ENCODE results near the gene HSD17B11. TPM values are rescaled to one million over a fixed set of nuclear protein-coding genes. Genes with fewer than 3 reads are reported as not detected.

HSD17B11 gene
- total RNA-seq, 4 donors from 2014 or later, result 4.2 to 41.8 (median 13.7) TPM

DNA sequence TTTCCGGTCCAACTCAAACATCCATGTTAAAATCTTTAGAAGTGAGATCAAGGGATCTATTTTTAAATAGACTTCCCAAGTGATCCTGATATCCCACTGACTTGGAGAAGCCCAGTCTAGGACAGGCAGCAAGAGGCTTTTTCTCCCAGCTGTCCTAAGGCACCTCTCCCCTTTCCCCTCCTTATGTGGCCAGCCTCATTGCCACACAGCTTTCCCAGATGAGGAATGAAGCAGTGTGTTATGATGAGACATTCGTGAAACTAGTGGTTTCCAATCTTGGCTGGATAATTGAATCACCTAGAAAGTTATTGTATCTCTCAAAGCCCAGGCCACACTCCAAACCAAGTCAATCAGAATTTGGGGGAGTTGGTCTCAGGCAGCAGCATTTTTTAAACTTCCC is 51.5 kb downstream of the HSD17B11 start:
- DNase-seq, result no peak
- WGBS, 2 donors, result 68 to 69% methylated on average over 2 of the region's 2 CpGs
- H3K36me3 ChIP-seq, result peaks cover 0 to 59% (median 4%) of the 10 kb centered on the region in 3 donors
- H3K4me3 ChIP-seq, result no peak overlapping the region
- intact Hi-C loops (cut with DNase I), result no loop called here
- H3K9me3 ChIP-seq, result peaks cover 0 to 2% (median 0%) of the 10 kb centered on the region in 3 donors
- H3K4me1 ChIP-seq, result peaks cover 0 to 45% (median 0%) of the 10 kb centered on the region in 3 donors
- no peaks in the 10 kb centered on the region for H3K27me3 ChIP-seq
- H3K27ac ChIP-seq, result peak overlapping the region in 1 of 4 donors; percentile 2
- no peak for TF ChIP-seq POLR2A (IDR thresholded peaks at IDR 0.05)
- TF ChIP-seq, protein P1, sequence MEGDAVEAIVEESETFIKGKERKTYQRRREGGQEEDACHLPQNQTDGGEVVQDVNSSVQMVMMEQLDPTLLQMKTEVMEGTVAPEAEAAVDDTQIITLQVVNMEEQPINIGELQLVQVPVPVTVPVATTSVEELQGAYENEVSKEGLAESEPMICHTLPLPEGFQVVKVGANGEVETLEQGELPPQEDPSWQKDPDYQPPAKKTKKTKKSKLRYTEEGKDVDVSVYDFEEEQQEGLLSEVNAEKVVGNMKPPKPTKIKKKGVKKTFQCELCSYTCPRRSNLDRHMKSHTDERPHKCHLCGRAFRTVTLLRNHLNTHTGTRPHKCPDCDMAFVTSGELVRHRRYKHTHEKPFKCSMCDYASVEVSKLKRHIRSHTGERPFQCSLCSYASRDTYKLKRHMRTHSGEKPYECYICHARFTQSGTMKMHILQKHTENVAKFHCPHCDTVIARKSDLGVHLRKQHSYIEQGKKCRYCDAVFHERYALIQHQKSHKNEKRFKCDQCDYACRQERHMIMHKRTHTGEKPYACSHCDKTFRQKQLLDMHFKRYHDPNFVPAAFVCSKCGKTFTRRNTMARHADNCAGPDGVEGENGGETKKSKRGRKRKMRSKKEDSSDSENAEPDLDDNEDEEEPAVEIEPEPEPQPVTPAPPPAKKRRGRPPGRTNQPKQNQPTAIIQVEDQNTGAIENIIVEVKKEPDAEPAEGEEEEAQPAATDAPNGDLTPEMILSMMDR (IDR thresholded peaks at IDR 0.05), result no peak

DNA sequence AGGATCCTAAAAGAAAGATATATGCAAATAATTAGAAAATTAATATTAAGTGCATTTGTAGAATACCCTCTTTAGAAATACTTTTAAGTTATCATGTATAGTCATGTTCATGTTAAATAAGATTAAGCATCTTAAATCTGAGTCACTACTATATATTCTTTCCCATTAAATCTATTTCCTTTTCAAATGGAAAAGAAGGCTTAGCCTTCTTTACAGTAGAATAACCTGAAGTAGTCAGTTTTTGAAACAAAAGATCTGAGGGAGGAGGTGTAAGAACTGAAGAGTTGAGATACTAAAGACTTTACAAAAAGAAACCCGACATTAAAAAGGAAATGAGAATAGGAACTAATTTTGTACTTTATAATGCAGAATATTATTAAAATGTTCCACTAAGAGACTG is 53.6 kb downstream of the HSD17B11 start:
- WGBS, 2 donors, result 32 to 44% methylated on average over 1 of the region's 1 CpG
- peaks cover 0 to 73% (median 4%) of the 10 kb centered on the region in 3 donors for H3K36me3 ChIP-seq

DNA sequence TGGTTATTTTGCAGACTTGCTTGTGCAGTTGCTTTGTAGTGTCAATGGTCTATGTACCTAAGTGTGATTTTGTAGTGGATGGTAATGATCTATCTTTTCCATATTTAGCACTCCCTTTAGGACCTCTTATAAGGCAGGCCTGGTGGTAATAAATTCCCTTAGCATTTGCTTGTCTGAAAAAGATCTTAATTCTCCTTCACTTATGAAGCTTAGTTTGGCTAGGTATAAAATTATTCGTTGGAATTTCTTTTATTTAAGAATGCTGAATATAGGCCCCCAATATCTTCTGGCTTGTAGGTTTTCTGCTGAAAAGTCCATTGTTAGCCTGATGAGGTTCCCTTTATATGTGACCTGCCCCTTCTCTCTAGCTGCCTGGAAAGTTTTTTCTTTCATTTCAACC is 57.7 kb downstream of the HSD17B11 start:
- H3K27ac ChIP-seq, result no peak overlapping the region
- DNase-seq, result no peak
- 65 to 89% methylated on average over 1 of the region's 1 CpG for WGBS, 2 donors
- intact Hi-C loops (cut with DNase I), result no loop called here
- no peak overlapping the region for H3K4me3 ChIP-seq
- H3K27me3 ChIP-seq, result no peaks in the 10 kb centered on the region
- H3K36me3 ChIP-seq, result peaks cover 0 to 38% (median 0%) of the 10 kb centered on the region in 3 donors
- TF ChIP-seq, protein P1 (IDR thresholded peaks at IDR 0.05), result no peak
- TF ChIP-seq POLR2A (IDR thresholded peaks at IDR 0.05), result no peak
- H3K9me3 ChIP-seq, result peaks cover 0 to 20% (median 15%) of the 10 kb centered on the region in 3 donors
- peaks cover 0 to 16% (median 0%) of the 10 kb centered on the region in 3 donors for H3K4me1 ChIP-seq

More for the DNA sequence above, 53.6 kb downstream of the HSD17B11 start:
- TF ChIP-seq, protein P1 (IDR thresholded peaks at IDR 0.05), result no peak
- no peak for TF ChIP-seq POLR2A (IDR thresholded peaks at IDR 0.05)
- peak overlapping the region in 2 of 4 donors; percentile 29 to 47 for H3K27ac ChIP-seq
- H3K4me3 ChIP-seq, result no peak overlapping the region
- DNase-seq, result no peak
- no peaks in the 10 kb centered on the region for H3K27me3 ChIP-seq
- H3K9me3 ChIP-seq, result peaks cover 0 to 20% (median 15%) of the 10 kb centered on the region in 3 donors
- intact Hi-C loops (cut with DNase I), result no loop called here
- peaks cover 0 to 39% (median 0%) of the 10 kb centered on the region in 3 donors for H3K4me1 ChIP-seq

DNA sequence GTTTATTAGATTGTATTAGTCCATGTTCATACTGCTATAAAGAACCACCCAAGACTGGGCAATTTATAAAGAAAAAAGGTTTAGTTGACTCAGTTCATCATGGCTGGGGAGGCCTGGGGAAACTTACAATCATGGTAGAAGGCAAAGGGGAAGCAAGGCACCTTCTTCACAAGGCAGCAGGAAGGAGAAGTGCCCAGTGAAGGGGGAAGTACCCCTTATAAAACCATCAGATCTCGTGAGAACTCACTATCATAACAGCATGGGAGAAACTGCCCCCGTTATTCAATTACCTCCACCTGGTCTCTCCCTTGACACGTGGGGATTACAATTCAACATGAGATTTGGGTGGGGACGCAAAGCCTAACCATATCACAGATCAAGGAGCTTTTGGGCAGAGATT is 60.2 kb downstream of the HSD17B11 start:
- no peak for DNase-seq
- TF ChIP-seq, protein P1 (IDR thresholded peaks at IDR 0.05), result no peak
- TF ChIP-seq POLR2A (IDR thresholded peaks at IDR 0.05), result no peak
- H3K27me3 ChIP-seq, result no peaks in the 10 kb centered on the region
- H3K36me3 ChIP-seq, result peaks cover 0 to 17% (median 0%) of the 10 kb centered on the region in 3 donors
- H3K27ac ChIP-seq, result no peak overlapping the region
- intact Hi-C loops (cut with DNase I), result no loop called here
- no peak overlapping the region for H3K4me3 ChIP-seq
- WGBS, 2 donors, result 80 to 93% methylated on average over 4 of the region's 4 CpGs
- no peaks in the 10 kb centered on the region for H3K4me1 ChIP-seq
- peaks cover 0 to 20% (median 15%) of the 10 kb centered on the region in 3 donors for H3K9me3 ChIP-seq

DNA sequence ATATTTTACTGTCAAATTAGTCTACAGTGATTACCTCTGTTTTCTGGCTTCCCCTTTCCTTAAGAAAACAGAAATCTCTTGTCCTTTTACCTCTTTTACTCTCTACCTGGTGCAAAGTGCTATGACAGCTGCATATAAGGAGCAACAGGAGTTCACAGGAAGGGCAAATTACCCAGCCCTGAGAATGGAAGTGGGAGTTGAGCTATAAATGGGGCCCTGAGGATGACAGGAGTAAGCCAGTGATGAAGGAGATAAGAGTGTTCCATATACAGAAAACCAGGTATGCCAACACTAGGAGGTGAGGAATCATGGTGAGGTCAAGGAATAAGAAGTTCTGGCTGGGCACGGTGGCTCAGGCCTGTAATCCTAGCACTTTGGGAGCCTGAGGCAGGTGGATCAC is 63.9 kb downstream of the HSD17B11 start:
- H3K4me3 ChIP-seq, result no peak overlapping the region
- H3K36me3 ChIP-seq, result no peaks in the 10 kb centered on the region
- no peaks in the 10 kb centered on the region for H3K27me3 ChIP-seq
- intact Hi-C loops (cut with DNase I), result no loop called here
- no peaks in the 10 kb centered on the region for H3K9me3 ChIP-seq
- no peak for DNase-seq
- no peaks in the 10 kb centered on the region for H3K4me1 ChIP-seq
- H3K27ac ChIP-seq, result no peak overlapping the region
- WGBS, 2 donors, result 81 to 87% methylated on average over 1 of the region's 1 CpG
- TF ChIP-seq, protein P1 (IDR thresholded peaks at IDR 0.05), result no peak
- TF ChIP-seq POLR2A (IDR thresholded peaks at IDR 0.05), result no peak

Data from esophagus squamous epithelium (tissue), 5 donors.